Colonic mucosa (tissue), 4 donors: ENCODE results near the gene RING1. TPM values are rescaled to one million over a fixed set of nuclear protein-coding genes. Genes with fewer than 3 reads are reported as not detected.

ENCODE experiments used
- DNase-seq: peaks from one replicate; pipeline ENCODE4 v3.0.0-alpha.2; 2020
- H3K27ac ChIP-seq: fragments of 200-600 bp; one replicate; pipeline ENCODE4 v1.8.0; 2021
- H3K27me3 ChIP-seq: fragments of 200-600 bp; one replicate; pipeline ENCODE4 v1.8.0; 2021
- H3K36me3 ChIP-seq: fragments of 200-600 bp; one replicate; pipeline ENCODE4 v1.8.0; 2021
- H3K4me1 ChIP-seq: fragments of 200-600 bp; one replicate; pipeline ENCODE4 v1.8.0; 2021; ENCODE audit warnings: mild to moderate bottlenecking
- H3K4me3 ChIP-seq: fragments of 200-600 bp; one replicate; pipeline ENCODE4 v1.8.0; 2021
- H3K9ac ChIP-seq, 2 donors: one replicate each; pipeline ENCODE4 v1.7.0; 2013; ENCODE audit warnings: control low read depth in 2 of 2, low read depth in 2 of 2, low read length in 2 of 2
- H3K9me3 ChIP-seq: fragments of 200-600 bp; one replicate; pipeline ENCODE4 v1.8.0; 2021
- intact Hi-C: fragments of 100-400 bp; cut with DNase I; formaldehyde crosslinking; loops from one replicate; pipeline ENCODE4 v1.14.1; 2022
- total RNA-seq, 2 donors: library from RNA; stranded (reverse); fragmentation: NEBNext Ultra II Directional in 1 of 2; extraction: Animal tissue kit (Norgen Biotek cat#: 25700) in 1 of 2; gene quantifications; one replicate each; pipeline ENCODE4 v1.2.1, GENCODE V29; 2021
- TF ChIP-seq, protein P1 (sequence below): fragments of 200-600 bp; IDR thresholded peaks from one replicate; pipeline ENCODE4 v1.8.0; 2022; ENCODE audit warnings: antibody characterized with exemption, mild to moderate bottlenecking
- donor health status: healthy.
- donor health status: DM: no; HTN: no; CAD: no.
- donor health status: DM: no; HTN: no; CAD: no.

The RING1 gene
- total RNA-seq, 2 donors from 2014 or later: 24.8 to 30.9 TPM

DNA sequence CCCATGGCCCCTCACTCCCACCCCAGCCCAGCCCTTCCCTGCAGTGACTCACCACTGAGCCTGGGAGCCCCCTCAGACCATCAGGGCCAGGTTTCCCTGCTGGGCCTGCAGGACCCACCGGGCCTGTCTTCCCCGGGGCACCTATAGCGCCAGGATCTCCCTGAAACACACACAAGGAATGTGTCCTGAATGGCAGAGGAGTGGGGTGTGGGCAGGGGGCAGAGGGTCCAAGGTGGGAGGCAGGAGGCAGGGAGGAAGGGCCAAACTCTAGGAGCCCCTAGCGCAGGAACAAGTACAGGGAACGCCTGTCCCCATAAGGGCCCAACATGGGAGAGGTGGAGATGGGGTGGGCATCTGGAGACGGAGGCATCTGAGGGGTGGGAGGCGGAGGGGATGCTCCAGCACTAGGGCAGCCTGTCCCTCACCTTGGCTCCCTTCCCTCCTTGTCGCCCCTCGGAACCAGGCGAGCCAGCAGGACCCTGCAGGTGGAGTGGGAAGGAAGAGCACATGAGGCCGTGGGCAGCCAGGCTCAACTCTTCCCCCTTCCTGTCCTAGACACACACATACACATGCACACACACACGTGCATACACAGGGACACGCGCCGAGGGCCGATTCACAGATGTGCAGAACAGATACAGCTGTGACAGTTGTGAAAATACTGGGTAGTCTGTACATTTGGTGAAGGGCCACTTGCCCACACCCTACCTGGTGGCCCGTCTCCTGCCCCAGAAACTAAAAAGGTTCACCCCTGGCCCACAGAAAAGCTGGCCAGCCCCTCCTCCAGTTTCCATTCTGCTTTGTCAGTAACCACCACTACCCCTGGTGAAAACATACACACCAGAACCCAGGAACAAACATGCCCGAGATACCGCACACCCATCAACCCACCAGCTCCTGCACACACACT, 40.7 kb upstream of the RING1 start:
- no peaks in the 10 kb centered on the region for H3K9me3 ChIP-seq
- no peak for DNase-seq
- no peaks in the 10 kb centered on the region for H3K27me3 ChIP-seq
- TF ChIP-seq, protein P1, sequence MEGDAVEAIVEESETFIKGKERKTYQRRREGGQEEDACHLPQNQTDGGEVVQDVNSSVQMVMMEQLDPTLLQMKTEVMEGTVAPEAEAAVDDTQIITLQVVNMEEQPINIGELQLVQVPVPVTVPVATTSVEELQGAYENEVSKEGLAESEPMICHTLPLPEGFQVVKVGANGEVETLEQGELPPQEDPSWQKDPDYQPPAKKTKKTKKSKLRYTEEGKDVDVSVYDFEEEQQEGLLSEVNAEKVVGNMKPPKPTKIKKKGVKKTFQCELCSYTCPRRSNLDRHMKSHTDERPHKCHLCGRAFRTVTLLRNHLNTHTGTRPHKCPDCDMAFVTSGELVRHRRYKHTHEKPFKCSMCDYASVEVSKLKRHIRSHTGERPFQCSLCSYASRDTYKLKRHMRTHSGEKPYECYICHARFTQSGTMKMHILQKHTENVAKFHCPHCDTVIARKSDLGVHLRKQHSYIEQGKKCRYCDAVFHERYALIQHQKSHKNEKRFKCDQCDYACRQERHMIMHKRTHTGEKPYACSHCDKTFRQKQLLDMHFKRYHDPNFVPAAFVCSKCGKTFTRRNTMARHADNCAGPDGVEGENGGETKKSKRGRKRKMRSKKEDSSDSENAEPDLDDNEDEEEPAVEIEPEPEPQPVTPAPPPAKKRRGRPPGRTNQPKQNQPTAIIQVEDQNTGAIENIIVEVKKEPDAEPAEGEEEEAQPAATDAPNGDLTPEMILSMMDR: no peak
- H3K4me1 ChIP-seq: no peaks in the 10 kb centered on the region
- no peak overlapping the region for H3K9ac ChIP-seq
- intact Hi-C loops: no loop called here
- H3K36me3 ChIP-seq: no peaks in the 10 kb centered on the region
- H3K4me3 ChIP-seq: no peak overlapping the region
- no peak overlapping the region for H3K27ac ChIP-seq

DNA sequence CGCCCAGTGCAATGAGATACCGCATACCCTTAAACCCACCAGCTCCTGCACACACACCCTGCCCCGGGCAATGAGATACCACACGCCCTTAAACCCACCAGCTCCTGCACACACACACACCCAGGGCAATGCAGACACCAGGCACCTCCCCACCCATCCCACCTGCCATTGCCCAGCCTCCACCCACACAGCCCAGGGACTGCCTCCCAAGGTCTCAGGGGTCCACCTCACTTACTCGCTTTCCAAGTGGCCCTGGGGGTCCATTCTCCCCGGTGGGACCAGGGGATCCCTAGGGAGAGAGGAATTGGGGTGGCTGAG, 40.1 kb upstream of the RING1 start:
- H3K4me1 ChIP-seq: no peaks in the 10 kb centered on the region
- DNase-seq: no peak
- no peaks in the 10 kb centered on the region for H3K36me3 ChIP-seq
- H3K4me3 ChIP-seq: no peak overlapping the region
- no peaks in the 10 kb centered on the region for H3K9me3 ChIP-seq
- TF ChIP-seq, protein P1: no peak
- no peaks in the 10 kb centered on the region for H3K27me3 ChIP-seq
- H3K27ac ChIP-seq: no peak overlapping the region
- no peak overlapping the region for H3K9ac ChIP-seq
- intact Hi-C loops: no loop called here

DNA sequence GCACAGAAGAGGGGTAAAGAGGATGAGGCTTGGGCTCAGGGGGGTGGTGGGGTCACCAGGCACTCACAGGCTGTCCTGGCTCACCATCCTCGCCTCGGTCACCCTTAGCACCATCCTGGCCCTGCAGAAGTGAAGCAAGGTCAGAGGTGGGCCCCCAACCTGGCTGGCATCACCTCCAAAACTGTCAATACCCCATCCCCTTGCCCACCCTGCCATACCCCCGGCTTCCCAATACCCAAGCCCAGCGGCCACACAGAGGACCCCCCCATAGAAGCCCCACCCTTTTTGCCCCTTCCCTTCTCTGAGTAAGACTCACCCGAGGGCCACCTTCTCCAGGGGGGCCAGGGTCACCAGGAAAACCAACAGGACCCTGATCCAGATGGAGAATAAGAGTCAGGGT, 39.7 kb upstream of the RING1 start:
- no peak overlapping the region for H3K27ac ChIP-seq
- H3K4me3 ChIP-seq: no peak overlapping the region
- intact Hi-C loops: no loop called here
- no peaks in the 10 kb centered on the region for H3K36me3 ChIP-seq
- TF ChIP-seq, protein P1: no peak
- H3K9ac ChIP-seq: no peak overlapping the region
- DNase-seq: no peak
- no peaks in the 10 kb centered on the region for H3K27me3 ChIP-seq
- no peaks in the 10 kb centered on the region for H3K4me1 ChIP-seq
- H3K9me3 ChIP-seq: no peaks in the 10 kb centered on the region

DNA sequence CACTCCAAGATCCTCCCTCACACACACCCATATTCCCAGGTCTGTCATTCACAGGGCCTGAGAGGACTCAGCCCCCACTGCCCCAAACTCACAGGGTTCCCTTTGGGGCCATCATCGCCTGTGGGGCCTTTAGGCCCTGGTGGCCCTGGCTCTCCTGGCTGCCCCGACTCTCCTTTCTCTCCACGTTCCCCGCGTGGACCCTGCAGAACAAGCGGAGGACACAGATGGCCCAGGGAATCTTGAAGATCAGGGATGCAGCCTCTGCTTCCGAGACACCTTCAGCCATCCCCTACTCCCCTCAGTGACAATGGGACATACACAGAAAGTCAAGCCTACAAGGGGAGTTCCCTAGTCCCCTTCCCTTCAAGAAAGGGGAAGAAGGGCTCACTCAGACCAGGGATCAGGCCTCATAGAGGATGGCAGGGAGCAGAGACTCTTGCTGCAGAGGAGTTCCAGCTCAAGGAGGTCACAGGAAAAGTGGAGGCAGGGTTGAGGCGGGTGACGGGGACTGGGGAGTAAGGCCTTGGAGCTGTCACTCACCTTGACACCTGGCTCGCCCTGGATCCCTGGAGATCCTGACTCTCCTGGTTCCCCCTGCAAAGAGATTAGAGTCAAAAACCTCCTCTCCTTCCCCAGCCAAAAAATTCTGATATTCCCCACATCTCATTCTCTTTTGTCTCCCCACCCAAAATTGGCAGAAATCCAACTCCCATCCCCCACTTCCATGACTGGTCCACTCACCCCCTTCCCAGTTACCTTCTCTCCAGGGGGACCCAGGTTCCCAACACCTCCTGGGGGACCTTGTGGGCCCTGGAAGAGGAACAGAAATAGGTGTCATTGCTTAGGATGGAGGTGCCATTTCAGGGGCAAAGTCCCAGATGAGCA, 38.8 kb upstream of the RING1 start:
- no peak for DNase-seq
- H3K9ac ChIP-seq: no peak overlapping the region
- intact Hi-C loops: no loop called here
- H3K36me3 ChIP-seq: no peaks in the 10 kb centered on the region
- H3K4me1 ChIP-seq: no peaks in the 10 kb centered on the region
- no peak overlapping the region for H3K4me3 ChIP-seq
- TF ChIP-seq, protein P1: no peak
- H3K27ac ChIP-seq: no peak overlapping the region
- H3K9me3 ChIP-seq: no peaks in the 10 kb centered on the region
- H3K27me3 ChIP-seq: no peaks in the 10 kb centered on the region

DNA sequence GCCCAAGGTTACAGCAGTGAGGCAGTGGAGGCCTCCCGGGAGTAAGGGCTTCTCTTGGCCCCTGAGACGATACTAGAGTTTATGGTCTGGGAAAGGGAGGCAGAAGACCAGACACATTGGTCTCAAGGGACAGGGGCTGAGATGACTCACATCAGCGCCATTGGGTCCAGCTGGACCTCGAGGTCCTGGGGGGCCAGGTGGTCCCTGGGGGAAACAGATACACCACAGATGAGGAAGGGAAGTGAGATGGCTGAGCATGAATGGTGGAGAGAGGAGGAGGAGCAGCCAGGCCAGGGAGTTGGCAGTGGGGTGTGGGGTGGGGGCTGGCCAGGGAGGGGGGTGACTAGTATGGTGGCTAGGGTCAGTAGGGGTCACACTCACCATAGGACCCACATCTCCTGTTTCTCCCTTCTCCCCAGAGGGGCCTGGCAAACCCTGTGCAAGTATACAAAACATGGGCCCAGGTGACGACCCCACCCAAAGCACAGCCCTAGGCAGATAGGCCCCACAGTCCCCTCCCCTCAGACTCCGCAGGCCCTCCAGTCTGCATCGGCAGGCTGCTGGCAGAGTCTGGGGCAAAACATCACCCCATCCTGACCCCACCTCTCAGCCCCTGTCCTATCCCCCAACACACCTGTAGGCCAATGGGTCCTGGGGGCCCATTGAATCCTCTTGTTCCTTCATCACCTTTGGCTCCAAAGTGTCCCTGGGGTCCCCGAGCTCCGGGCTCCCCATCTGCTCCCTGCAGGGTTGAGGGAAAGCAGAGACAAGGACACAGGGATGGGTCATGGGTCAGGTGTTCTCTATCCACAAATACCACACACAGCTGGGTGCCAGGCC, 37.9 kb upstream of the RING1 start:
- TF ChIP-seq, protein P1: no peak
- Histone ChIP-seq H3K4me3 (no peak overlapping the region), H3K27ac (no peak overlapping the region), H3K4me1 (no peaks in the 10 kb centered on the region), H3K9ac (no peak overlapping the region), H3K9me3 (no peaks in the 10 kb centered on the region), H3K27me3 (no peaks in the 10 kb centered on the region), H3K36me3 (no peaks in the 10 kb centered on the region)
- intact Hi-C loops: no loop called here
- DNase-seq: no peak
